A673 (cell line): ENCODE results near the gene ZIC1. TPM values are rescaled to one million over a fixed set of nuclear protein-coding genes. Genes with fewer than 3 reads are reported as not detected.

Source experiments
- BruUV-seq: library from RNA; stranded (reverse); fragments of 400-500 nt; replicated peaks from 2 replicates; lab custom pipeline; 2021; lab: Mats Ljungman, UMichigan
- CTCF ChIA-PET: fragments of 300-600 bp; sonication (Branson Sonifier 250); formaldehyde crosslinking; loops from one replicate; lab custom pipeline; 2022; ENCODE audit warnings: antibody characterized with exemption; lab: Charles Lee
- POLR2A ChIA-PET: fragments of 300-600 bp; sonication (Branson Sonifier 250); formaldehyde crosslinking; loops from one replicate; lab custom pipeline; 2022; ENCODE audit warnings: antibody characterized with exemption; ENCODE audit not compliant: low non-redundant PET; lab: Charles Lee
- DNase-seq: peaks from one replicate; pipeline ENCODE4 v3.0.0-alpha.2; 2015; ENCODE audit warnings: low spot score
- H3K27ac ChIP-seq: fragments of 200-600 bp; sonication (generic); 2 replicates; pipeline ENCODE4 v1.5.1; 2016; ENCODE audit warnings: mixed run types, low read depth, mild to moderate bottlenecking, mixed read lengths, antibody characterized with exemption, low read length; ENCODE audit not compliant: poor library complexity, severe bottlenecking
- H3K27me3 ChIP-seq: fragments of 200-600 bp; sonication (generic); replicated peaks from 2 replicates; pipeline ENCODE4 v1.6.1; 2017; ENCODE audit warnings: mixed run types, low read depth, mild to moderate bottlenecking, mixed read lengths, antibody characterized with exemption, low read length; ENCODE audit not compliant: insufficient read depth, poor library complexity
- H3K36me3 ChIP-seq: fragments of 200-600 bp; sonication (generic); 2 replicates; pipeline ENCODE4 v1.6.1; 2016; ENCODE audit warnings: mixed run types, mild to moderate bottlenecking, mixed read lengths, antibody characterized with exemption, low read length; ENCODE audit not compliant: insufficient read depth, poor library complexity, severe bottlenecking
- H3K4me1 ChIP-seq: fragments of 200-600 bp; sonication (generic); 2 replicates; pipeline ENCODE4 v1.6.1; 2017; ENCODE audit warnings: mixed run types, mild to moderate bottlenecking, mixed read lengths, antibody characterized with exemption, low read length; ENCODE audit not compliant: insufficient read depth, poor library complexity, severe bottlenecking
- H3K4me3 ChIP-seq: fragments of 200-600 bp; sonication (generic); 2 replicates; pipeline ENCODE4 v1.5.1; 2016; ENCODE audit warnings: low read depth, mixed run types, mild to moderate bottlenecking, mixed read lengths, low read length; ENCODE audit not compliant: poor library complexity, severe bottlenecking
- H3K9me3 ChIP-seq: fragments of 200-600 bp; sonication (generic); 2 replicates; pipeline ENCODE4 v1.6.1; 2016; ENCODE audit warnings: mixed run types, low read depth, mild to moderate bottlenecking, mixed read lengths, antibody characterized with exemption, low read length; ENCODE audit not compliant: poor library complexity, severe bottlenecking
- CTCF ChIP-seq: fragments of 300-800, 200-600 bp; sonication (generic); conservative IDR thresholded peaks from 2 replicates; pipeline ENCODE4 v1.5.1; 2017; ENCODE audit warnings: low read depth, mild to moderate bottlenecking, antibody characterized with exemption, low read length, moderate library complexity, mixed read lengths
- EZH2 ChIP-seq: fragments of 200-600 bp; sonication (generic); IDR thresholded peaks from 2 replicates; pipeline ENCODE4 v1.6.1; 2017; ENCODE audit warnings: borderline replicate concordance, low read depth, mild to moderate bottlenecking, mixed read lengths, antibody characterized with exemption, low read length; ENCODE audit not compliant: poor library complexity, severe bottlenecking
- intact Hi-C: fragments of 100-400 bp; cut with micrococcal nuclease; formaldehyde crosslinking; loops from one replicate; pipeline ENCODE4 v1.10.0; 2022; ENCODE audit not compliant: unreplicated experiment
- total RNA-seq: library from RNA; stranded (reverse); gene quantifications from 2 replicates; pipeline ENCODE4 v1.2.3, GENCODE V29; 2021

ZIC1 gene
- total RNA-seq, 1 experiment from 2014 or later = 1.4 TPM

DNA sequence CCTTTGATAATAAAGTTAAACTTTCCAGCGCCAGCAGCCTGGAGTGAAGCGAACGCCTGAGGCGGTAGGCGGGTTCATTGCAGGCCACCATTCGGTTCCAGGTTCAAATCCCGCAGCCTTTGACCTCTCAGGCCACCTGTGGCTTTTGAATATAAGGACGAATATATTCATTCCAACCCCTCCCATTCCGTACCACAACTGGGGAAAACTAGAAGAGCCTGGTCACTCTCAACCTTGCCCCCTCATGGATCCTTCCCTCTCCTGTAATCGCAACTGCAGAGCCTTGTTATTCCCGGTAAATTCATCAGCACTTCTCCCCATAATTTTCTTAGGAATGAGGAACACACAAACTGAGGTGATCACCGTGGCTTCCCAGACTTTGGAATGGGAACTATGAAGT, 38.0 kb upstream of the ZIC1 start:
- POLR2A ChIA-PET = interaction anchor here (0.6 kb wide), 1 partner anchor 204 kb away, joined by 5 read pairs; no protein-coding TSS in a partner anchor
- no peaks in the 10 kb centered on the region for H3K36me3 ChIP-seq
- H3K27ac ChIP-seq = no peak overlapping the region
- DNase-seq = no peak
- intact Hi-C loops = no loop called here
- no TSS peak for BruUV-seq
- peaks cover 100% of the 10 kb centered on the region for H3K27me3 ChIP-seq
- H3K4me1 ChIP-seq = no peaks in the 10 kb centered on the region
- CTCF ChIA-PET = interaction anchor here (0.6 kb wide), 1 partner anchor 448 kb away, joined by 4 read pairs; no protein-coding TSS in a partner anchor
- H3K9me3 ChIP-seq = no peaks in the 10 kb centered on the region
- no peak for TF ChIP-seq CTCF
- TF ChIP-seq EZH2 = peak; percentile 21
- H3K4me3 ChIP-seq = no peak overlapping the region

DNA sequence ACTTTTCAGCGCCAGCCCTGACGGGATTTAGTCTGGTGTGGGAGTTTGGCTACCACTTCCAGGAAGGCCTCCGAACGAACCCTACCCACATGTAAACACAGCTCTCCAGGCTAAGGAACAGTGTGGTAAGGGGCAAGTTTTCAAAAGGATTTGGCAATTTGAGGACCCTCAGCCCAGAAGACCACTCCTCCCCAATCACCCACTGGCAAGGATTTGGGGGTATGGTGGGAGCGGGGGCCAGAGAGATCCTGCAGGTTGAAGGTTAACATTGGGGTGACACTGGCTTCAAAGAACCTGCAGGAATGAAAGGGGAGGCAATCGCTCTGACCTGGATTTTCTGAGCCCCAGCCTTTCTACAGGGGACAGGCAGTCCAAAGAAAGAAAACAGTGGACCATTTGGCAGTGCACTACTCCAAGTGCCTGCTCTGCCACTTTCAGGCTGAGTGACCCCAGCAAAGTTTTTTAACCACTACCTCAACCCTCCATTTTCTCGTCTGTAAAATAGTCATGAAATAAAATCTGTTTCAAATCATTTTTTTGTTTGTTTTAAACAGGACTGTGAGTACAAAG, 37.3 kb upstream of the ZIC1 start:
- BruUV-seq = no TSS peak
- intact Hi-C loops = no loop called here
- POLR2A ChIA-PET = no interaction called here

GRCh38 chr3:147372525-147373027, 36.6 kb upstream of the ZIC1 start:
- TF ChIP-seq CTCF = no peak
- TF ChIP-seq EZH2 = peak; percentile 86
- H3K4me3 ChIP-seq = no peak overlapping the region
- H3K27ac ChIP-seq = no peak overlapping the region
- no peaks in the 10 kb centered on the region for H3K36me3 ChIP-seq
- H3K9me3 ChIP-seq = no peaks in the 10 kb centered on the region
- no TSS peak for BruUV-seq
- CTCF ChIA-PET = no interaction called here
- peaks cover 100% of the 10 kb centered on the region for H3K27me3 ChIP-seq
- POLR2A ChIA-PET = no interaction called here
- H3K4me1 ChIP-seq = no peaks in the 10 kb centered on the region
- intact Hi-C loops = no loop called here
- no peak for DNase-seq

More for the DNA sequence above, 37.3 kb upstream of the ZIC1 start:
- no peak for TF ChIP-seq EZH2
- no peak for TF ChIP-seq CTCF
- no peak overlapping the region for H3K27ac ChIP-seq
- no peak overlapping the region for H3K4me3 ChIP-seq
- CTCF ChIA-PET = no interaction called here
- H3K9me3 ChIP-seq = no peaks in the 10 kb centered on the region
- peaks cover 100% of the 10 kb centered on the region for H3K27me3 ChIP-seq
- no peak for DNase-seq
- no peaks in the 10 kb centered on the region for H3K36me3 ChIP-seq
- H3K4me1 ChIP-seq = no peaks in the 10 kb centered on the region
